Testis (tissue), 2 donors: ENCODE measurements around the gene FGR.

ENCODE experiments used
- CTCF ChIP-seq, 3 experiments: fragments of 450-650 bp in 2 of 3; fragments of 200-600 bp in 1 of 3; sonication (generic) in 1 of 3; IDR thresholded peaks; one replicate each; pipeline ENCODE4 v1.5.1; 2016 to 2019; ENCODE audit warnings: antibody characterized with exemption in 3 of 3, mild to moderate bottlenecking in 2 of 3, moderate library complexity in 1 of 3
- POLR2A ChIP-seq: fragments of 450-650 bp; IDR thresholded peaks from one replicate; pipeline ENCODE4 v1.6.1; 2017; ENCODE audit warnings: antibody characterized with exemption, mild to moderate bottlenecking, moderate library complexity

- no peak for TF ChIP-seq POLR2A
- peak; percentile 20 to 63 (median 35) for TF ChIP-seq CTCF (IDR thresholded peaks at IDR 0.05)
Observed at GRCh38 chr1:27671964-27672749, 37.2 kb upstream of the FGR start, which contains the start of gene IFI6.
